GM18873 (cell line): ENCODE results near the gene UMAD1.

Source experiments
- ATAC-seq: cut with Tn5 transposase; IDR thresholded peaks from one replicate; pipeline ENCODE4 v1.9.1; 2021; ENCODE audit warnings: mild to moderate bottlenecking, moderate library complexity, moderate number of reproducible peaks; ENCODE audit not compliant: unreplicated experiment, low FRiP score

UMAD1 gene

GRCh38 chr7:7761340-7761973, 120.9 kb downstream of the UMAD1 start:
- ATAC-seq = no peak

DNA sequence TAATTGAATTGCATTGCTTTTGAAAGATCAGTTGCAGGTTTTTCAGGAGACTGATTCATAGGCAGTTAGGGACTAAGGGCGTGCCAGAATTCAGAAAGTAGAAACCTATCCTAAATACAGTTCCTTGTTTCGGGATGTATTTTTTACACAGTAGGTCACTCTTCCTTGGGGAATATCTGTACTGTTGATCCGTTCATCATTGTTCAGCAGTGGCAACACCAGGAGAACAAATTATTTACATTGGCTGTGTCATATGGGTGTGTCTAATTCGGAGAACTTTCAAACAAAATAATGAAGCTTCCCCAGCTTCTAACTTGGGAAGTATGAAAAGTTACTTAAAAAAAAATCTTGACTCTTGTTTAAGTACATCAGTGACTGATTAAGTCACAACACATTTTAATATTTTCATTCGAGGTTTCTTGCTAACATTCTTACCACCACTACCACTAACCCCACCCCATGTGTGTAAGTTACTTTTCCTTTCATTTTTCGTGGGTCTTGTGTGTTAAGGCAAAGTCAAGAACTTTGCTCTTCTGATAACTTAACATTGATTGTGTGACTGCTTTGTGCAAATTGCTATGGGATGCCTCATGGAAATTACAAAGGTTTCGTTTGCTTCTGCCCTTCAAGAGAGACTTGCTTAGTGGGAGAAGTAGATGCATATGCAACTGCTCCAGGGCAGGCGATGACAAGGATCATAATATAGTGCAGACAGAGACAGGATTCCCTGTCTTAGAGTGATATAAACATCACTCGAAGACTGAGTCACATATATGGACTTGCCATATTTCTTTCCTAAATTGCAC, 121.6 kb downstream of the UMAD1 start:
- peak; percentile 41 for ATAC-seq

GRCh38 chr7:7764520-7765396, 124.2 kb downstream of the UMAD1 start:
- ATAC-seq = no peak

DNA sequence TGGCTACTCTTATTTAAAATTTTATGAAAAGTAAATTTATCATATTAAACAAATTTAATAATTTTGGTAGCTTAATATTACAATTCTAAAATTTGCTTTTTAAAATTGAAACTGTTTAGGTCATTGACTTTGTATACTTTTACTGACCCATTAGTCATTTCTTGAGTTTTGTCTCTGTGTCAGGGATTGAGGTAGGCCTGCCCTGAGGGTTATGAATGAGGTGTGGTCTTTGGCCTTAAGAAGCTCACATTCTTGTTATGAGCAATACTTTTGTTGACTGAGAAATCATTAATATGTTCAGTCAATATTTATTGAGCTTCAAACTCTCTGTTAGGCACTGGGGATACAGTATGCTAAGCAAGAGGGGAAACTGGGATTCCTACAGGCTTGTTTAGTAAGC, 124.9 kb downstream of the UMAD1 start:
- peak; percentile 82 for ATAC-seq

GRCh38 chr7:7766671-7767070, 126.1 kb downstream of the UMAD1 start:
- no peak for ATAC-seq

DNA sequence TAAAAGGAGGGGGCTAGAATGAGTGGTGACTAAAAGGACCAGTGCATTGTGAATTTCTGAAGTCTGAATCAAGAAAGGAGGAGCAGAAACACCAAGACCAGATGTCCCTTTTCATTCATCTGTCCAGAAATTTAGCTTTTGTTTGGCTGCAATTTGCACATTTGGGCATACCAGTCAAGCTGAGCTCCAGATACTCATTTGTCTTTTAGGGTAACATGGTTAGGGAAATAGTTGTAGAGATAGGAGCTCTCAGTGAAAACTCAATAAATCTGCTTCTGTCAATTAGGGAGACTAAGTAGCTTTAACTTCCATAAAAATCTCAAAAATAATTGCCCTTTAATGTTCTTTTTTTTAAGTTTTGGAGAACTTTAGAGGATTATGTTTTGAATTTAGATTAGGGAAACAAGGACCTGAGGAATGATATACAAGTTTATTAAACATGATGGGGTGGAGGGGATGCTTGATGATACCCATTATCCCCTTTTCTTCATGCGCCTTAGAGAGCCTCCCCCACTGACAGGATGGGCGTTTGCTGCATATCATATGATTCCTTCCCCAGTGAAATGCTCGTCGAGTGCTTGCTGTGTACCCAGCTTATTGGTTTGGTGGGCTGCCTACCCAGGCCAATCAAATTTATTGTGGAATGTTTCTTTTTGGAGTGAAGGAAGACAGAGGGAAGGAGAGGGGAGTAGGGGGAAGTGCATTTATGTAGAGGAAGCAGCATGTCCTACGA, 128.6 kb downstream of the UMAD1 start:
- no peak for ATAC-seq

DNA sequence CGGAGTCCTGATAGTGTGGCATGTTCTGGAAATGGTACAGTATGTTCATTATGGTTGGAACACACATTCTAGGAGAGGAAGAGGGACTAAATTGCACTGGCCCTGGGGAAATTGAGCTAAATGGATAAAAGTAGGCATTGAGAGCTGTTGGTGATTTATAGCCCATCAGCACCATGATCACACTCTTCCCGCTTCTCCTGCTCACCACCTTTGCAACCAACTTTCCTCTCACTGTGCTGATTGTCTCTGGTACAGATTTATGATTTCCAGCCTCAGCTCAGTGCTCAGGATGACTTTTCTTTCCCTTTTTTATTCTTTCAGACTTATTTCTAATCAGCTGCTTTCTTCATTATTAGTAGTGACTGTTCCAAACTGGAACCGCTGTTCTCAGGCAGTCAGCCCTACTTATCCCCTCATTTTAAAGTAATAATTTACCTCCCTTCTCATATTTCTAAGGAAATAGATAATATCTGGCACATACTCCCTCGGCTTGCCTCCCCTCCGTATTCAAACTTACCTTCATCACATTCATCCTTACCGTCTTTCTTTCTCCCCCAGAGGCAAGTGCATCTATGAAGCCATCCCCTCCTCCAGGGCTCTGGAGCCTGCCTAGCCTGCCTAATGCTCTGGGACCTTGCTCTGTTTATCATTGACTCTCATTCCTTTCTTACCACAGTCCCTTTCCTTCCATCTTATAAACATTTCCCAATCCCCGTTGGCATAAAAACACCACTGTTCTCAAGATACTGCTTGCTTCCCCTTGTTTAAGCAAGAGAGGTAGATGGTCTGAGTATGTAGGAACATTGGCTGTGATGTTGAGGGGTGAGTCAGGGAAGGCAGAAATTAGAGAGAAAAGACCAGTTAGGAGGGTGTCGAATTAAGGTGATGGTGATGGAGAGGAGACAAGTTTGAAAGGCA, 129.4 kb downstream of the UMAD1 start:
- ATAC-seq = no peak

GRCh38 chr7:7771452-7771851, 130.9 kb downstream of the UMAD1 start:
- no peak for ATAC-seq

GRCh38 chr7:7772397-7772821, 131.9 kb downstream of the UMAD1 start:
- no peak for ATAC-seq

DNA sequence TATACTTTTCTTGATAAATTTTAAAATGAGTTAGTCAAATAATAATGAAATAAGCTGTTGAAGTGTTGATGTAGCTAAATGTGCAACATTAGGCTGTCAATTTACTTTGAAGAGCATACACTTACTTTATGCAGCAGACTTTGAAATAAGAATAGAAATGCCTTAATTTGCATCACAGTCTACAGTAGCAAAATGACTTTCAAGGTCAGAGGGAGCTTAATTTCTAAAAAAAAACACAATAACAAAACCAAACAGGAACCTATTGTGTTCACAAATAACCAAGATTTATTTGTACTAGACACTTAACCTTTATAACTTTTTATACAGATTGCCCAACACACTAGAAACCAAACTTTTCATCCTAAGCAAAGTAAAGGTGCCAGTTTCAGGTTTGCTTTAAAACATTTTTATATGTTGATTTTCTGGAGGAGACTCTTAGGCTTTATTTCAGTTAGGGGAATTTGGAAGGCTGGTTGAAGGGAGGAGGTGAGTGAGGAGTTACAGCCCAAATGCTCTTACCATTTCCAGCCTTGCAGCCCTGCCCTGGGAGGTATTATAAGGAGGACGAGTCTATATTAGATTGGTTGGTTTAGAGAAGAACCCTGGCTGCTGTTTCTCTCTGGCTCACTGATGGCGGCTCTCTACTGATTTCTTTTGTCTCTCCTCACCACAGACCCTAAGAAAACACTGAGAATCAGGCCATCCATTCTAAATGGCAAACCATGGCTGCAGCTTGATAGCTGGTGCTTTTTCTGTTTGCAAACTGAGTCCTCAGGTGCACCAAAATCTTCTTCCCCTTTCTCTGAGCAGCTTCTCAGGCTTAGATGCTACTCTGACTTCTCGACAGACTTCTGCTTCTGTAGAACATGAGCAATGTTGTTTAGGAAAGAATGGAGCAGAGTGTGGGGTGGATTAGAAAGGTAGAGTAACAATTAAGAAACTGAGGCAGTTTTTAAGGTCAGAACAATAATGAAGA, 133.1 kb downstream of the UMAD1 start:
- ATAC-seq = no peak

- no peak for ATAC-seq
Observed at GRCh38 chr7:7779888-7780287, 139.3 kb downstream of the UMAD1 start.

- no peak for ATAC-seq
Observed at GRCh38 chr7:7783001-7783400, 142.4 kb downstream of the UMAD1 start.

- ATAC-seq = no peak
Observed at GRCh38 chr7:7785344-7785973, 144.9 kb downstream of the UMAD1 start.

- no peak for ATAC-seq
Observed at GRCh38 chr7:7786595-7786994, 146.0 kb downstream of the UMAD1 start.

DNA sequence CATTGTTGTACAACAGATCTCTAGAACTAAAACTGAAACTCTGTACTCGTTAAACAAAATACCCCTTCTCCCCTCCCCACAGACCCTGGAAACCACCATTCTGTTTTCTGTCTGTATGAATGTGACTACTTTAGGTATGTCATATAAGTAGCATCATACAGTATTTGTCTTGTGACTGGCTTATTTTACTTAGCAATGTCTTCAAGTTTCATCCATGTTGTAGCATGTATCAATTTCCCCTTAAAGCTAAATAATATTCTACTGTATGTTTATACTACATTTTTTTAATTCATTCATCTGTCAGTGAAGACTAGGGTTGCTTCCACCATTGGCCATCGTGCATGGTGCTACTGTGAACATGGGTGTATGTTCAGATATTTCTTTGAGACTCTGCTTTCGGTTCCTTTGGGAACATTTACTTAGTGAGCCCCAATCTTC, 149.0 kb downstream of the UMAD1 start:
- ATAC-seq = peak; percentile 99

DNA sequence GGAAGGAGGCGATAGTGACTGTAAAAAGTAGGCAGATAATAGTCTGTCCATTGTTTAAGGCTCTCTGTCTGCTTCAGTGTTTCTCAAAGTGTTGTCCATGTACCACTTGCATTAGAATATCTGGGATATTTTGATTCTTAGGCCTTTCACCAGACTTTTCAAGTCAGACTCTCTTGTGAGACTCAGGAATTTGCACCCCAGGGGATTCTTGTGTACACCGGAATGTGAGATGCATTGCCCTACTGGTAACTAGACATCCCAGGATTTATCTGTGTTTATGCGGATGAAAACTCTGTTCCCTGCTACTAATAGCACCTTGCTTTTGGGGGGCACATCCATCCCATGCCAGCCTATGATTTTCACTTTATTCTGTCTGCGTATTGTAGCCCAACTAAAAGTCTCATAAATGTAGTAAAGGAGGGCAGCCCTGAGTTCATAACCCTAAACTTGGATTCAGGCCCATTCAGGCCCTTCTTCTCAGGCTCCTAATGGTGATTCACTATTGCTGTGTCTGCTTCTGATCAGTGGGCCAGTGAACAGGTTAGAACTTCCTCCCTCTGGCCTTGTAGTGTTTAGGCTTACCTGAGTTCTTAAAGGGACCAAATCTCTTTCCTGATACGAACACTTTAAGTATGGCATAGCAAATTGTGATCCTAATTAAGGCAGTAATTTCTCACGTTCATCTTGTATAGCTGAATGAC, 149.6 kb downstream of the UMAD1 start:
- no peak for ATAC-seq

GRCh38 chr7:7791523-7791922, 151.0 kb downstream of the UMAD1 start:
- no peak for ATAC-seq
